H9 (cell line): ENCODE results near the gene MAST4. TPM values are rescaled to one million over a fixed set of nuclear protein-coding genes. Genes with fewer than 3 reads are reported as not detected.

Experiments used
- DNase-seq: peaks from one replicate; pipeline ENCODE4 v3.0.0-alpha.2; 2017
- H2AFZ ChIP-seq: one replicate; pipeline ENCODE4 v1.6.1; 2013; ENCODE audit warnings: mild to moderate bottlenecking, low read length, control low read depth, moderate library complexity
- H2AK5ac ChIP-seq: 2 replicates; pipeline ENCODE4 v1.6.1; 2013; ENCODE audit warnings: low read length, control low read depth, mixed read lengths; ENCODE audit not compliant: insufficient read length
- H2BK120ac ChIP-seq: one replicate; pipeline ENCODE4 v1.6.1; 2013; ENCODE audit warnings: low read depth, mild to moderate bottlenecking, low read length, control low read depth, inconsistent platforms; ENCODE audit not compliant: poor library complexity, severe bottlenecking
- H2BK12ac ChIP-seq: 2 replicates; pipeline ENCODE4 v1.6.1; 2013; ENCODE audit warnings: low read length, control low read depth, mixed read lengths, low read depth; ENCODE audit not compliant: insufficient read length
- H2BK15ac ChIP-seq: 2 replicates; pipeline ENCODE4 v1.6.1; 2013; ENCODE audit warnings: low read depth, low read length, control low read depth
- H2BK20ac ChIP-seq: one replicate; pipeline ENCODE4 v1.6.1; 2013; ENCODE audit warnings: low read depth, mild to moderate bottlenecking, low read length, control low read depth, inconsistent platforms; ENCODE audit not compliant: poor library complexity, severe bottlenecking
- H2BK5ac ChIP-seq: 2 replicates; pipeline ENCODE4 v1.6.1; 2013; ENCODE audit warnings: low read length, control low read depth, mixed read lengths; ENCODE audit not compliant: insufficient read length
- H3K14ac ChIP-seq: 2 replicates; pipeline ENCODE4 v1.6.1; 2013; ENCODE audit warnings: low read length, control low read depth; ENCODE audit not compliant: insufficient read depth
- H3K18ac ChIP-seq: 2 replicates; pipeline ENCODE4 v1.6.1; 2013; ENCODE audit warnings: low read depth, mild to moderate bottlenecking, mixed read lengths, low read length, control low read depth; ENCODE audit not compliant: insufficient read length
- H3K23ac ChIP-seq: 2 replicates; pipeline ENCODE4 v1.6.1; 2013; ENCODE audit warnings: low read length, control low read depth, mixed read lengths, low read depth; ENCODE audit not compliant: insufficient read length
- H3K23me2 ChIP-seq: 2 replicates; pipeline ENCODE4 v1.6.1; 2013; ENCODE audit warnings: low read depth, mild to moderate bottlenecking, mixed read lengths, low read length, control low read depth; ENCODE audit not compliant: insufficient read length, poor library complexity, severe bottlenecking
- H3K27ac ChIP-seq: 2 replicates; pipeline ENCODE4 v1.5.1; 2013; ENCODE audit warnings: low read length, control low read depth, mixed read lengths, low read depth; ENCODE audit not compliant: insufficient read length
- H3K27me3 ChIP-seq: 2 replicates; pipeline ENCODE4 v1.6.1; 2013; ENCODE audit warnings: low read length, control low read depth, inconsistent platforms; ENCODE audit not compliant: insufficient read depth
- H3K4ac ChIP-seq: 2 replicates; pipeline ENCODE4 v1.6.1; 2013; ENCODE audit warnings: low read depth, mild to moderate bottlenecking, control low read depth, inconsistent platforms, low read length, moderate library complexity
- H3K4me1 ChIP-seq: 2 replicates; pipeline ENCODE4 v1.6.1; 2013; ENCODE audit warnings: low read length, control low read depth, inconsistent platforms; ENCODE audit not compliant: insufficient read depth
- H3K4me2 ChIP-seq: 2 replicates; pipeline ENCODE4 v1.6.1; 2013; ENCODE audit warnings: low read length, control low read depth, mixed read lengths; ENCODE audit not compliant: insufficient read length, insufficient read depth
- H3K56ac ChIP-seq: 2 replicates; pipeline ENCODE4 v1.6.1; 2013; ENCODE audit warnings: low read depth, mild to moderate bottlenecking, mixed read lengths, low read length, control low read depth; ENCODE audit not compliant: insufficient read length
- H3K79me1 ChIP-seq: 2 replicates; pipeline ENCODE4 v1.6.1; 2013; ENCODE audit warnings: low read depth, mild to moderate bottlenecking, moderate library complexity, low read length, control low read depth, inconsistent platforms; ENCODE audit not compliant: insufficient read depth, poor library complexity, severe bottlenecking
- H3K79me2 ChIP-seq: 2 replicates; pipeline ENCODE4 v1.6.1; 2013; ENCODE audit warnings: low read length, control low read depth, inconsistent platforms; ENCODE audit not compliant: insufficient read depth
- H3K9ac ChIP-seq: 2 replicates; pipeline ENCODE4 v1.6.1; 2013; ENCODE audit warnings: low read length, control low read depth, mixed read lengths; ENCODE audit not compliant: insufficient read length; ENCODE audit errors: extremely low read depth
- H3K9me3 ChIP-seq: one replicate; pipeline ENCODE4 v1.6.1; 2013; ENCODE audit warnings: low read depth, low read length, inconsistent platforms; ENCODE audit not compliant: control insufficient read depth
- H3T11ph ChIP-seq: one replicate; pipeline ENCODE4 v1.6.1; 2013; ENCODE audit warnings: mild to moderate bottlenecking, low read length, control low read depth, inconsistent platforms
- H4K20me1 ChIP-seq: one replicate; pipeline ENCODE4 v1.6.1; 2013; ENCODE audit not compliant: control insufficient read depth, insufficient read length, insufficient read depth
- H4K5ac ChIP-seq: 2 replicates; pipeline ENCODE4 v1.6.1; 2013; ENCODE audit warnings: low read depth, mild to moderate bottlenecking, mixed read lengths, low read length, control low read depth; ENCODE audit not compliant: insufficient read length
- H4K8ac ChIP-seq: replicated peaks from 2 replicates; pipeline ENCODE4 v1.6.1; 2013; ENCODE audit warnings: low read length, control low read depth, mixed read lengths, low read depth; ENCODE audit not compliant: insufficient read length
- H4K91ac ChIP-seq: 2 replicates; pipeline ENCODE4 v1.6.1; 2013; ENCODE audit warnings: low read depth, mild to moderate bottlenecking, moderate library complexity, mixed read lengths, low read length, control low read depth; ENCODE audit not compliant: insufficient read length
- H3K27ac Mint-ChIP-seq, 3 experiments: 2 replicates in 2 of 3; 3 replicates in 1 of 3; pipeline ENCODE4 v1.8.0; 2020 to 2021; ENCODE audit warnings: mixed read lengths in 3 of 3, mild to moderate bottlenecking in 1 of 3, moderate library complexity in 1 of 3
- H3K27me3 Mint-ChIP-seq: 2 replicates; pipeline ENCODE4 v1.8.0; 2021; ENCODE audit warnings: low read depth, mild to moderate bottlenecking, moderate library complexity, mixed read lengths
- H3K36me3 Mint-ChIP-seq, 3 experiments: 2 replicates in 2 of 3; 3 replicates in 1 of 3; pipeline ENCODE4 v1.8.0; 2020 to 2021; ENCODE audit warnings: low read depth in 3 of 3, mixed read lengths in 3 of 3; ENCODE audit not compliant: insufficient read depth in 1 of 3
- H3K4me1 Mint-ChIP-seq, 2 experiments: 2 replicates each; pipeline ENCODE4 v1.8.0; 2020; ENCODE audit warnings: mixed read lengths in 2 of 2
- H3K4me3 Mint-ChIP-seq, 2 experiments: 2 replicates in 1 of 2; 3 replicates in 1 of 2; pipeline ENCODE4 v1.8.0; 2020 to 2021; ENCODE audit warnings: mild to moderate bottlenecking in 2 of 2, mixed read lengths in 2 of 2, moderate library complexity in 1 of 2
- H3K9me3 Mint-ChIP-seq, 2 experiments: 2 replicates in 1 of 2; 3 replicates in 1 of 2; pipeline ENCODE4 v1.8.0; 2020; ENCODE audit warnings: mild to moderate bottlenecking in 2 of 2, mixed read lengths in 2 of 2, moderate library complexity in 1 of 2
- WGBS: extraction: QIAGEN DNeasy Blood & Tissue Kit; methylation state at CpG from one replicate; pipeline ENCODE4 v1.1.7; 2013; ENCODE audit warnings: missing lambda C conversion rate, low lambda C conversion rate, mixed read lengths; ENCODE audit not compliant: insufficient read length; ENCODE audit errors: extremely low coverage; 5-methylcytosine and 5-hydroxymethylcytosine counted together
- total RNA-seq: library from RNA; stranded (reverse); gene quantifications from 2 replicates; pipeline ENCODE4 v1.2.1, GENCODE V29; 2021
- TF ChIP-seq, protein P1 (sequence below): fragments of 200-600 bp; sonication (generic); conservative IDR thresholded peaks from 3 replicates; pipeline ENCODE4 v1.8.0; 2021; ENCODE audit warnings: antibody characterized with exemption, mild to moderate bottlenecking

Gene MAST4
- total RNA-seq, 1 experiment from 2014 or later, result 3.7 TPM

DNA sequence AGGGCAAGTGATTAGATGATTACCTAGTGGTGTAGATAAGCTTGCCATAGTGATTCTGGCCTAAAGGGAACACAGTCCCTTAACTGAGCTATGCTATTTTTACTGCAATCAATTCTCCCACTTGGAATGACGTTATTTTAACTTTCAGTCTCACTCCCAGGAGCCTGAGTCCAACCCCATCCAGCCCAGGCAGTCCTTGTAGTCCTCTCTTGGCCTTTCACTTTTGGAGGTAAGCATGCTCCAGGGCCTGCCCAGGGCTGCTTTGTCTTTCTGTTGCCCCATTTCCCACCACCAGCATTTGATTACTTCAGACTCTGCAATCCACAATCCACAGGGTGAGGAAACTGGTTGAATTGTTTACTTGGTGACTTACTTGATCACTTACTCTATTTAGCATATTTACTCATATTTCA lies 367.4 kb downstream of the MAST4 start:
- H4K20me1 ChIP-seq, result no peaks in the 10 kb centered on the region
- H2BK120ac ChIP-seq, result no peak overlapping the region
- H3K23me2 ChIP-seq, result no peaks in the 10 kb centered on the region
- H3K4me2 ChIP-seq, result no peak overlapping the region
- no peak overlapping the region for H2BK5ac ChIP-seq
- no peak overlapping the region for H4K8ac ChIP-seq
- no peak overlapping the region for H3K4me3 Mint-ChIP-seq
- H4K5ac ChIP-seq, result peak overlapping the region; percentile 50
- no peaks in the 10 kb centered on the region for H3K27me3 ChIP-seq
- H3K4ac ChIP-seq, result no peak overlapping the region
- no peak overlapping the region for H2BK12ac ChIP-seq
- peak; percentile 73 for DNase-seq
- no CpG with 5 or more reads among the region's 1 CpG for WGBS
- H3K14ac ChIP-seq, result no peak overlapping the region
- H2AK5ac ChIP-seq, result no peak overlapping the region
- peak overlapping the region; percentile 38 to 66 (median 45); a peak in 3 of 7 replicates for H3K27ac Mint-ChIP-seq
- no peak overlapping the region for H3K56ac ChIP-seq
- H3K79me2 ChIP-seq, result no peaks in the 10 kb centered on the region
- no peaks in the 10 kb centered on the region for H3K9me3 Mint-ChIP-seq
- peak overlapping the region; percentile 90 for H3K27ac ChIP-seq
- H3K4me1 Mint-ChIP-seq, result peaks cover 29 to 30% of the 10 kb centered on the region in 2 experiments
- no peak overlapping the region for H2AFZ ChIP-seq
- H3K79me1 ChIP-seq, result no peaks in the 10 kb centered on the region
- H2BK20ac ChIP-seq, result no peak overlapping the region
- no peaks in the 10 kb centered on the region for H3K27me3 Mint-ChIP-seq
- no peak overlapping the region for H4K91ac ChIP-seq
- no peak overlapping the region for H2BK15ac ChIP-seq
- H3K23ac ChIP-seq, result no peak overlapping the region
- peak overlapping the region; percentile 42 for H3K18ac ChIP-seq
- H3K9ac ChIP-seq, result no peak overlapping the region
- TF ChIP-seq, protein P1, sequence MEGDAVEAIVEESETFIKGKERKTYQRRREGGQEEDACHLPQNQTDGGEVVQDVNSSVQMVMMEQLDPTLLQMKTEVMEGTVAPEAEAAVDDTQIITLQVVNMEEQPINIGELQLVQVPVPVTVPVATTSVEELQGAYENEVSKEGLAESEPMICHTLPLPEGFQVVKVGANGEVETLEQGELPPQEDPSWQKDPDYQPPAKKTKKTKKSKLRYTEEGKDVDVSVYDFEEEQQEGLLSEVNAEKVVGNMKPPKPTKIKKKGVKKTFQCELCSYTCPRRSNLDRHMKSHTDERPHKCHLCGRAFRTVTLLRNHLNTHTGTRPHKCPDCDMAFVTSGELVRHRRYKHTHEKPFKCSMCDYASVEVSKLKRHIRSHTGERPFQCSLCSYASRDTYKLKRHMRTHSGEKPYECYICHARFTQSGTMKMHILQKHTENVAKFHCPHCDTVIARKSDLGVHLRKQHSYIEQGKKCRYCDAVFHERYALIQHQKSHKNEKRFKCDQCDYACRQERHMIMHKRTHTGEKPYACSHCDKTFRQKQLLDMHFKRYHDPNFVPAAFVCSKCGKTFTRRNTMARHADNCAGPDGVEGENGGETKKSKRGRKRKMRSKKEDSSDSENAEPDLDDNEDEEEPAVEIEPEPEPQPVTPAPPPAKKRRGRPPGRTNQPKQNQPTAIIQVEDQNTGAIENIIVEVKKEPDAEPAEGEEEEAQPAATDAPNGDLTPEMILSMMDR, result no peak
- H3T11ph ChIP-seq, result no peak overlapping the region
- peaks cover 6% of the 10 kb centered on the region; the same call in 1 of the 2 replicates for H3K4me1 ChIP-seq
- H3K9me3 ChIP-seq, result no peaks in the 10 kb centered on the region
- H3K36me3 Mint-ChIP-seq, result no peaks in the 10 kb centered on the region
